DMS114 treated with DMSO at 0.1 percent for 48 hours (cell line): Measurements from ENCODE around the gene C9.
"Not testable (repeated sequence)": the region's sequence is repeated elsewhere in the genome, so short reads cannot be mapped to it uniquely, and the experiment has no call there.

Experiments
- DNase-seq: peaks from one replicate; lab custom pipeline; 2025; ENCODE audit not compliant: unreplicated experiment; lab: John Stamatoyannopoulos, UW

C9 gene

GRCh38 chr5:39364367-39364766 is at the start of gene C9:
TSS of gene C9 (minus strand) at chr5:39364495. CDS start at chr5:39364464, 31 bp downstream.
- no peak for DNase-seq

DNA sequence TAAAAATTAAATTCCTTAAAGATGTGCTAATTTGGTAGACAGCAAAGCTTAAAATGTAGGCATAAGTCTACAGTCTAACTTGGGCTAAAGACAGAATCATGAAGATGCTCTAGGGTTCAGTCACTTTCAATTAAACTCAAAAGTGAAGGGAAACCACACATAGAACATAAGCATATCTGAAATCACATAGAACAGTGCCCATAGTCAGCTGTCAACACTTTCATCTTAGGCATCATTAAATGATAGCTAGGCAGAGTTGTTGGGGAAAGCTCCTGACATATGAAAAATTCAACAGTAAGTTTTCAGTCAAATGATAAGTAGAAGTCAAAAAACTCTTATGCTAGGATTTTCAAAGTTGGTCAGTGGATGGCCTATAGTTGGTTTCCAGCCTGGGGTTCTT is 49.5 kb upstream of the C9 start:
- DNase-seq = no peak

- DNase-seq = no peak
Measured at GRCh38 chr5:39412721-39413394, 48.6 kb upstream of the C9 start.

DNA sequence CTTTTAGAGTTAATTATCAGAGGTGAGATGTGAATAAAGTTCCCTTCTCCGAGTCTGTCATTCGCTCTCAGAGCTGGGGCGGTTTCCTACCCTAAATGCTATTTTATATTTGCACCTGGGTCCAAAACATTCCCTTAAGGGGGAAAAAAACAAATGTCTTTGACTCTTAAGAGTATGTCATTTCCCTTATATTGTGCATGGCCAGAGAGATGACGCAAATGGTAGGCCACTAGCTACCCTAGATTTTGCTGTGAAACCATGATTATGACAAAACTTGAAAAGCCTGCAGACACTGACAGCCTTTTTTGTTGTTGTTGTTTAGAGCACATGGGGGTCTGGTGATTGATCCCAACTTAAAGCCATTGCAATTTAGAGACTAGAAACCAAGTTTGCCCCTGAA is 47.7 kb upstream of the C9 start:
- DNase-seq = no peak

DNA sequence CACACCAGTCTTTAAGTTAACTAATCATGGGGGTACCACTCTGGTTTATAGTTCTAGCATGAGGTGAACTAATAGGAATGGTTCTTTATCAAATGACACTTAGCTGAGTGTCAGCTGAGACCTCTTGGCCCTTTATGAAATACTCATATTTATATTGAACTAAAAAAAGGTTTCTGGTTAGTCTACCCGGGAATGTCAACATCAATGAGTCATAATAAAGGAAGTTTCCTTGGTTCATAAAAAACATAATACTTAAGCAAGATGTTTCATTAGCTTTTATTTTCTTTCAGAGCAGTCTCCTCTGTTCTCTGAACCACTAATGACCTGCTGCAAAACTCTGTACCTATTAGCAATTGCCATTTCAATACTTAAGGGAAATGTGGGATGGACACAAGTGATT is 46.8 kb upstream of the C9 start:
- DNase-seq = no peak

GRCh38 chr5:39409033-39409432 is 44.7 kb upstream of the C9 start:
- DNase-seq = no peak

DNA sequence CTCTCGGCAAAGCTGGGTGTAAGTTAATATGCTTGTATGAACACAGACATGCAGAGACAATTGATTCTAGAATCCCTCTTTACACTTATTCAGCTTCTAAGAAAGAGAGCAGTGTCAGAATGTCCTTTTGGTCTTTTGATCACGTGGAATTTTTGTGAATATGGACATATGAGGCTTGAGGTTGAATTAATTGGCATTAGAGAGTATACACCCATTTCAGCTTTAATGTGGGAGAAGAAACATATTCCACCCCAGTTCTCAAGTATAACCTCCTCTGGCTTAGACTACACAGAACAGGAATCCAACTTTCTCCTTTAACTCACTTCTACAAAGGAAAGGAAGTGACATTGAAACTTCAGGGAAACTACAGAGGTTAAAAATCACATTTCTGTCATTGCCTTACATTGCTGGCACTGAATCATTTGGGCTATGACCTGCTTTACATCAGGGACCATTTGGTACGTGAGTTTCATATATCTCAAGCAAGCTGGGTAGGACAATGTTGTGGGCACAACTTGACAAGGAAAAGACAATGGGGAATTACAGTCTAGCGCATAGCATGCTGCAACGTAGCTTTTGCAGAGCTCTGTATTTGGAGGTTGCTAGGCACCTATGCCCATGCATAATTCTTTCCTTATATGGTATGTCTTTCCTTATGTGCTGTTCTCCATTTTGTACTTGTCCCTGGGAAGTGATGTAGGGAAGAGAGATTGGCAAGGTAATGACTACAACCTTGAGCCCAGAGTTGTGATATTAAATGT is 41.0 kb upstream of the C9 start:
- DNase-seq = no peak

DNA sequence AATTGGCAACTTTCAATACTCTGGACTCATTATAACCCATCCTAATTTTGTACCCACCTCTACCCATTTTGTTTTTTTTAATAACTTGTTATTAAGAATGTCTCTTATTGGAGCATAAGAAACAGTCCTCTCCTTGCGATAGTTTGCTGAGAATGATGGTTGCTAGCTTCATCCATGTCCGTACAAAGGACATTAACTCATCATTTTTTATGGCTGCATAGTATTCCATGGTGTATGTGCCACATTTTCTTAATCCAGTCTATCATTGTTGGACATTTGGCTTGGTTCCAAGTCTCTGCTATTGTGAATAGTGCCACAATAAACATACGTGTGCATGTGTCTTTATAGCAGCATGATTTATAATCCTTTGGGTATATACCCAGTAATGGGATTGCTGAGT is 39.5 kb upstream of the C9 start:
- DNase-seq = not testable (repeated sequence)

DNA sequence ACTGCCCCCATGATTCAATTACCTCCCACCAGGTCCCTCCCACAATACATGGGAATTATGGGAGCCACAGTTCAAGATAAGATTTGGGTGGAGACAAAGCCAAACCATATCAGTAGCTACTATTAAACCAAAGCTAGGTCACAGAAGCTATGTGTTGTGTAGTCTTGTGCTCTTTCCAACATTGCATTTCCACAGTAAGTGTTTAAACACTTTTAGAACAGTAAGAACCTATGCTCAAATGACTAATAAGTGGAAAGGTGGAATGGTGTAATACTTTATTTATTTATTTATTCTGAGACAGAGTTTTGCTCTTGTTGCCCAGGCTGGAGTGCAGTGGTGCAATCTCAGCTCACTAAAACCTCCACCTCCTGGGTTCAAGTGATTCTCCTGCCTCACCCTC is 37.8 kb upstream of the C9 start:
- not testable (repeated sequence) for DNase-seq

GRCh38 chr5:39400713-39401578 is 36.7 kb upstream of the C9 start:
- DNase-seq = no peak

DNA sequence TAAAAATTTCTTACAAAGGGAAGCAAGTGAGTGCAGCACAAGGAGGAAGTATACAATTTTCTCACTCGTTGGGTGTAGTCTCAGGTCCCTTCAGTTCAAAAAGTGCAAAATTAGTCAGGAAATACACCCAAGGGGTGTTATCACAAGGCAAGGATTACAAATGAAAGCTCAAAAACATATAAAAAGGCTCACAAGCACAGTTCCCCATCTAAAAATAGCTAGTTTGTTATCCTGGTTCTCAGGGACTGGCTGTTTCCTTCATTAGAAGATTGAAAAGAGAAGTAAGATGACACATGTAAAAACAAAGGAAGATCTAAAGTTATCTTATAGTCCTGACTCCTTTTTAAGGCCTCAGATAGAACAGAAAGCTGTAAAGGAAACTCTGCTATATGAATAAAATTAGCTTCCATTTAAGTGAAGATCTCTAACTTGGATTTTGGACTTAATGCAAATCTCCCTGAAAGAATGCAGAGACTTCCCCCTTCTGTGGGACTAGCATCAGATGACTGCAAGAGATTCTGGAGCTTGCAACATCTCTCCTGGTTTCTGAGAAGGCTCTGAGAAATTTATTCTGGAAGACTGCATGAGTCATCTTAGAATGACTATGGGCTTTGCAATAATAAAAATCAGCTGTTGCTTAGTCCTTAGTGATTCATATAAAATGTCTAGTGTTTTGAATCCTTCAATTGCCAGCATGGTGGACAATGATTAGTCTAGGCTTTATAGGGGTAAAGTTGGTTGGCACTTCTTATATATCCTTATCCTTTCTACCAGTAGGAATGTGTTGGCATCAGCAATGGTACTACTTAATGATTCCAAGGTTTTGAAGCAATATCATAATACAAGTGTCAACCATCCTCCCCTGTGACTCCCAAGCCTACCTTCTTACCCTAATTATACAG is 35.1 kb upstream of the C9 start:
- DNase-seq = no peak

DNA sequence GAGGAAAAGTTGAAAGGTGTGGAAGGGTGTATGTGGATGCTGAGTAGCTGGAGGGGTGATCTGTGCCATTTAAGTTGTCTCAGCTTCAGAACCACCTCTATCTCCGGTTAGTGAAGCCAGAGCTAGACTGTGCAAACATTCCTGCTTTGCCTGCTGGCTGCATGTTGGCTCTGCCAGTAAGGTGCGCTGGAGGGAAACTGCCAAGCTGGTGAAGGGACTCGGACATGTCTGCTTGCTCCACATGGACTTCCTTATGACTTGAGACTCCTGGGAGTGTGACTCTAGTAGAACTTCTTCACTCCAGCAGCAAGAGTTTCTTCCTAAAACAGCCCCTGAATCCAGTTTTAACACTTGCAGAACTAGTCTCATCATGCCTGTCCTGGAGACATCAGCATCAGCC is 32.5 kb upstream of the C9 start:
- DNase-seq = no peak

DNA sequence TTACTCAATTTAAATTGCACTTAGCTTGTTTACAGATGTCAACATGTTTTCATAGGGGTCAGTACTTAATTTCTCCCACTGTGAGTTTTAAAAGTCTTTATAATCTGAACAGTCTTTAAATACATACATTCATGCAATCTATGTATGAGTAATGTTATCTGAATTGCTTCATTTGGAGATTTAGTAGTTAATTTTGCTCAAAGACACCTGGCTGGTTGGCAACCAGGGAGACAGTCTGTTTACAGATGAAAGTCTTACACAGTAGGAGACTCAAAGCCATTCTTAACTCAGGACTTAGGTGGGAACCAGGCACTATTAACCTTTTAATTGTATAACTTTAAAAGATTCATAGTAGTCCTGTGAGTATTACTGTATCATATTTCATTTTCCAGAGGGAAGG is 31.2 kb upstream of the C9 start:
- no peak for DNase-seq

GRCh38 chr5:39394946-39395345 is 30.7 kb upstream of the C9 start:
- DNase-seq = no peak

DNA sequence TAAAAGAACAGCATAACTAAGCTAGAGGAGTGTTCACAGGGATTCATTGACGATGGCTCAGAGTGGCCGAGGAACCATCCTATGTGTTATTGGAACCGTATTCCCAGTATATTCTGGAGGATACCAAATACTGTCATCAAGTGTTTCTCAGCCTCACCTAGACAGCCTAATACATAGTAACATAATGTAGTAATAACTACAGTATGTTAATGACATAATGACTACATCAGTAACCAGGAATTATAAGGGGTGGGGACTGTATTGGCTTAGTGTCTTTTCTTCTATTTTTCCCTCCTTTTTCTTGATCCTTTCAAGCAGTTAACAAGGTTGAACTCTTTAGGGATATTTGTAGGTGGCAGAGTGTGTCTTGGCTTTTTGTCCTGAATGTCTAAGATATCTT is 26.6 kb upstream of the C9 start:
- DNase-seq = no peak

GRCh38 chr5:39387293-39387692 is 23.0 kb upstream of the C9 start:
- DNase-seq = no peak

GRCh38 chr5:39384271-39384670 is 20.0 kb upstream of the C9 start:
- no peak for DNase-seq

GRCh38 chr5:39381376-39381775 is 17.1 kb upstream of the C9 start:
- DNase-seq = no peak

- no peak for DNase-seq
Measured at GRCh38 chr5:39379693-39380092, 15.4 kb upstream of the C9 start.

DNA sequence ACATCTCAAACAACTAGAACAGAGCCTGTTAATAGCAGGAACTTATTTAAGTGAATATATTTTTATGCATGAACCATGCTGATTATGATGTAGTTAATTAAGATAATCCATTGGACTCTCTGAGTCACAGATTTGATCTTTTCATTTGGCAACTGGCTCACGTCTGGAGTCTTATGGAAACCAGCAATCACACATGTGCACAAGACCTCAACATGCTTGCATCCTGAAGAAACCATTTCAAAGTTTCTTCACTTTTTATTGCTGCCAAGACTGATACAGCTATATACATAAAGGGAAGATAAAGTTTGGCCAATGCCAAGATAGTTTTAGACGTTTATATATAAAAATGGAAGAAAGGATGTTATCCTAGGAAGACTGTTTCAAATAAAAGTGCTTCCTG is 13.3 kb upstream of the C9 start:
- DNase-seq = no peak

- peak; percentile 18 for DNase-seq
Measured at GRCh38 chr5:39376293-39376714, 12.0 kb upstream of the C9 start.
